ENCODE data around the gene MFAP3L. TPM values are rescaled to one million over a fixed set of nuclear protein-coding genes. Genes with fewer than 3 reads are reported as not detected.

Gene MFAP3L
- 0.63 and 1.0 TPM in 2 replicates for total RNA-seq

DNA sequence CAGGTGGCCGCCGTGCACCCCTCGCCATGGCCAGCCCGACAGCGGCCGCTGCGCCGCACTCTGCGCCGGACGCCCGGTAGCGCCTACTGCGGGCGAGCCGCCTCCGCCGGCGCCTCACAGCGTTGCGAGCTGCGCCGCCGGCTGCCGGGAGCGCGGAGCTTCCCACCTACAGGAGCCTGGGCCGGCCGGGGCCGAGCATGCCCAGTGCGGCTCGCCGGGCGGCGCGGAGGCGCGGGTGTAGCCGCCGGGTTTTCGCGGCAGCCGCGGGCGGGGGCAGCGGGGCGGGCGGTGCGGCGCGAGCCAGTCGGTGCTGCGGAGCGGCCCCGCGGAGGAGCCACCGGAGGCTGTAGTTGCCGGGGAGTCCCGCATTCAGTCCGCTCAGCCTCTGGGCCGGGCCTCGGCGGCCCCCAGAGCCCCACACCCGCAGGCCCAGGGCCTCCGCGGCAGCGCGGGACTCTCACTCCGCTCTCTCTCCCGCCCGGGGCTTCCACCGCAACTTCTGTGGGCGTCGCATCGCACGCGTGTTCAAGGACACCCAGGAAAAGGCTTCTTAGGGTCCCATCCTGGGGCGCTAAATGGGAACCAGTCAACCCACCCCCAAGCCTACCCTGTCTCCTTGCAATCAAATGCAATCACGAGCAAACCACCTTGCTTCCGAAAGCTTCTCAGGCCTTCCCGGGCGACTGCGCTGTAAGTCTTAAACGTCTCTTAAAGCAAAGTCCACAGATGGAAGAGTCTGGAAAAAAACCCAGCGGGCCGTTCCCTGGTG lies at the start of gene MFAP3L:
TSS of gene MFAP3L (minus strand) at position 143 of the 769 bp plus-strand sequence. CDS start 20,518 bp downstream, outside the sequence.

Other genes starting within 250 kb of the MFAP3L start
- gene AADAT, start 63.6 kb upstream of the MFAP3L start, total RNA-seq = 2.0 and 2.1 TPM in 2 replicates